Activated gamma-delta T cell treated with Interleukin-2 at 50 U/mL for 16 hours (primary cell): Measurements from ENCODE around the gene CRIP1.

ENCODE experiments used
- DNase-seq: peaks from one replicate; pipeline ENCODE4 v3.0.0-alpha.2; 2020

CRIP1 gene

GRCh38 chr14:105452963-105453362, 33.7 kb upstream of the CRIP1 start:
- no peak for DNase-seq

GRCh38 chr14:105453847-105454246, 32.8 kb upstream of the CRIP1 start:
- DNase-seq: no peak

GRCh38 chr14:105455086-105455640, 31.5 kb upstream of the CRIP1 start:
- DNase-seq: no peak

GRCh38 chr14:105455766-105456660, 30.7 kb upstream of the CRIP1 start:
- DNase-seq: no peak

- no peak for DNase-seq
These were observed 29.7 kb upstream of the CRIP1 start for GRCh38 chr14:105456736-105457617.

GRCh38 chr14:105458010-105458409, 28.7 kb upstream of the CRIP1 start:
- no peak for DNase-seq

GRCh38 chr14:105458571-105458970, 28.1 kb upstream of the CRIP1 start:
- DNase-seq: no peak

GRCh38 chr14:105460116-105460515, 26.6 kb upstream of the CRIP1 start:
- no peak for DNase-seq

- no peak for DNase-seq
These were observed 26.1 kb upstream of the CRIP1 start for GRCh38 chr14:105460616-105461015.

GRCh38 chr14:105461903-105462302, 24.8 kb upstream of the CRIP1 start:
- DNase-seq: no peak

- DNase-seq: no peak
These were observed 22.2 kb upstream of the CRIP1 start for GRCh38 chr14:105464501-105464900.

GRCh38 chr14:105465209-105466031, 21.3 kb upstream of the CRIP1 start:
- DNase-seq: no peak

GRCh38 chr14:105466531-105467248, 20.0 kb upstream of the CRIP1 start:
- DNase-seq: no peak

GRCh38 chr14:105467249-105467941, 19.3 kb upstream of the CRIP1 start:
- DNase-seq: no peak

GRCh38 chr14:105467942-105468471, 18.7 kb upstream of the CRIP1 start:
- no peak for DNase-seq

- DNase-seq: no peak
These were observed 18.0 kb upstream of the CRIP1 start for GRCh38 chr14:105468621-105469241.

GRCh38 chr14:105469456-105470349, 17.0 kb upstream of the CRIP1 start:
- no peak for DNase-seq

- DNase-seq: no peak
These were observed 16.1 kb upstream of the CRIP1 start for GRCh38 chr14:105470350-105471296.
